ENCODE data around the gene FIGN.

FIGN gene

GRCh38 chr2:163681745-163682144, 54.1 kb downstream of the FIGN start:
- no peak overlapping the region for H3K27ac Mint-ChIP-seq
- no peaks in the 10 kb centered on the region for H3K36me3 Mint-ChIP-seq (ENCODE audit: low read depth)
- DNase-seq (ENCODE audit: low spot score), result no peak
- peaks cover 3% of the 10 kb centered on the region for H3K9me3 Mint-ChIP-seq
- H3K4me1 Mint-ChIP-seq (ENCODE audit: low read depth), result no peaks in the 10 kb centered on the region
- no peak overlapping the region for H3K4me3 Mint-ChIP-seq
- no peaks in the 10 kb centered on the region for H3K27me3 Mint-ChIP-seq (ENCODE audit: low read depth)

- H3K36me3 Mint-ChIP-seq (ENCODE audit: low read depth), result no peaks in the 10 kb centered on the region
- no peaks in the 10 kb centered on the region for H3K4me1 Mint-ChIP-seq (ENCODE audit: low read depth)
- no peak overlapping the region for H3K4me3 Mint-ChIP-seq
- no peak for DNase-seq (ENCODE audit: low spot score)
- H3K9me3 Mint-ChIP-seq, result no peaks in the 10 kb centered on the region
- no peak overlapping the region for H3K27ac Mint-ChIP-seq
- no peaks in the 10 kb centered on the region for H3K27me3 Mint-ChIP-seq (ENCODE audit: low read depth)
These were observed 60.4 kb downstream of the FIGN start for GRCh38 chr2:163675388-163675787.

GRCh38 chr2:163673522-163673921, 62.3 kb downstream of the FIGN start:
- Mint-ChIP-seq H3K4me3 (no peak overlapping the region), H3K27me3 (ENCODE audit: low read depth) (no peaks in the 10 kb centered on the region), H3K36me3 (ENCODE audit: low read depth) (no peaks in the 10 kb centered on the region), H3K9me3 (no peaks in the 10 kb centered on the region), H3K4me1 (ENCODE audit: low read depth) (no peaks in the 10 kb centered on the region), H3K27ac (no peak overlapping the region)
- DNase-seq (ENCODE audit: low spot score), result no peak

GRCh38 chr2:163670929-163671328, 64.9 kb downstream of the FIGN start:
- Mint-ChIP-seq H3K4me1 (ENCODE audit: low read depth) (no peaks in the 10 kb centered on the region), H3K27ac (no peak overlapping the region)

GRCh38 chr2:163669506-163669905, 66.3 kb downstream of the FIGN start:
- H3K27ac Mint-ChIP-seq, result no peak overlapping the region
- H3K27me3 Mint-ChIP-seq (ENCODE audit: low read depth), result no peaks in the 10 kb centered on the region
- no peaks in the 10 kb centered on the region for H3K36me3 Mint-ChIP-seq (ENCODE audit: low read depth)
- DNase-seq (ENCODE audit: low spot score), result no peak
- H3K4me3 Mint-ChIP-seq, result no peak overlapping the region
- H3K9me3 Mint-ChIP-seq, result no peaks in the 10 kb centered on the region
- H3K4me1 Mint-ChIP-seq (ENCODE audit: low read depth), result no peaks in the 10 kb centered on the region

More at GRCh38 chr2:163670929-163671328, 64.9 kb downstream of the FIGN start:
- Mint-ChIP-seq H3K27me3 (ENCODE audit: low read depth) (no peaks in the 10 kb centered on the region), H3K4me3 (no peak overlapping the region), H3K36me3 (ENCODE audit: low read depth) (no peaks in the 10 kb centered on the region), H3K9me3 (no peaks in the 10 kb centered on the region)
- no peak for DNase-seq (ENCODE audit: low spot score)

- no peak for DNase-seq (ENCODE audit: low spot score)
- Mint-ChIP-seq H3K27me3 (ENCODE audit: low read depth) (no peaks in the 10 kb centered on the region), H3K4me1 (ENCODE audit: low read depth) (no peaks in the 10 kb centered on the region), H3K27ac (no peak overlapping the region), H3K9me3 (peaks cover 3% of the 10 kb centered on the region), H3K36me3 (ENCODE audit: low read depth) (no peaks in the 10 kb centered on the region), H3K4me3 (no peak overlapping the region)
These were observed 68.5 kb downstream of the FIGN start for GRCh38 chr2:163667064-163667887.

- H3K4me3 Mint-ChIP-seq, result no peak overlapping the region
- H3K27ac Mint-ChIP-seq, result no peak overlapping the region
- H3K27me3 Mint-ChIP-seq (ENCODE audit: low read depth), result no peaks in the 10 kb centered on the region
- peaks cover 7% of the 10 kb centered on the region for H3K9me3 Mint-ChIP-seq
- no peak for DNase-seq (ENCODE audit: low spot score)
- no peaks in the 10 kb centered on the region for H3K36me3 Mint-ChIP-seq (ENCODE audit: low read depth)
- no peaks in the 10 kb centered on the region for H3K4me1 Mint-ChIP-seq (ENCODE audit: low read depth)
These were observed 70.0 kb downstream of the FIGN start for GRCh38 chr2:163665817-163666216.

GRCh38 chr2:163665051-163665450, 70.8 kb downstream of the FIGN start:
- DNase-seq (ENCODE audit: low spot score), result no peak
- no peaks in the 10 kb centered on the region for H3K36me3 Mint-ChIP-seq (ENCODE audit: low read depth)
- no peaks in the 10 kb centered on the region for H3K27me3 Mint-ChIP-seq (ENCODE audit: low read depth)
- H3K4me3 Mint-ChIP-seq, result no peak overlapping the region
- H3K27ac Mint-ChIP-seq, result no peak overlapping the region
- H3K9me3 Mint-ChIP-seq, result peaks cover 7% of the 10 kb centered on the region
- H3K4me1 Mint-ChIP-seq (ENCODE audit: low read depth), result no peaks in the 10 kb centered on the region

GRCh38 chr2:163664610-163665009, 71.2 kb downstream of the FIGN start:
- no peak for DNase-seq (ENCODE audit: low spot score)
- Mint-ChIP-seq H3K36me3 (ENCODE audit: low read depth) (no peaks in the 10 kb centered on the region), H3K4me3 (no peak overlapping the region)

GRCh38 chr2:163662141-163662780, 73.5 kb downstream of the FIGN start:
- Mint-ChIP-seq H3K4me1 (ENCODE audit: low read depth) (no peaks in the 10 kb centered on the region), H3K4me3 (no peak overlapping the region), H3K27ac (no peak overlapping the region), H3K36me3 (ENCODE audit: low read depth) (no peaks in the 10 kb centered on the region), H3K27me3 (ENCODE audit: low read depth) (no peaks in the 10 kb centered on the region), H3K9me3 (peaks cover 7% of the 10 kb centered on the region)
- DNase-seq (ENCODE audit: low spot score), result no peak

More at GRCh38 chr2:163664610-163665009, 71.2 kb downstream of the FIGN start:
- Mint-ChIP-seq H3K4me1 (ENCODE audit: low read depth) (no peaks in the 10 kb centered on the region), H3K27me3 (ENCODE audit: low read depth) (no peaks in the 10 kb centered on the region), H3K27ac (no peak overlapping the region), H3K9me3 (peaks cover 7% of the 10 kb centered on the region)

- Mint-ChIP-seq H3K9me3 (peaks cover 7% of the 10 kb centered on the region), H3K4me3 (no peak overlapping the region), H3K36me3 (ENCODE audit: low read depth) (no peaks in the 10 kb centered on the region), H3K27ac (no peak overlapping the region), H3K4me1 (ENCODE audit: low read depth) (no peaks in the 10 kb centered on the region), H3K27me3 (ENCODE audit: low read depth) (no peaks in the 10 kb centered on the region)
- DNase-seq (ENCODE audit: low spot score), result no peak
These were observed 76.6 kb downstream of the FIGN start for GRCh38 chr2:163659224-163659623.

- Mint-ChIP-seq H3K9me3 (peaks cover 4% of the 10 kb centered on the region), H3K36me3 (ENCODE audit: low read depth) (no peaks in the 10 kb centered on the region)
- no peak for DNase-seq (ENCODE audit: low spot score)
These were observed 77.3 kb downstream of the FIGN start for GRCh38 chr2:163658556-163658955.

GRCh38 chr2:163657281-163657656, 78.5 kb downstream of the FIGN start:
- Mint-ChIP-seq H3K9me3 (peaks cover 4% of the 10 kb centered on the region), H3K4me3 (no peak overlapping the region), H3K36me3 (ENCODE audit: low read depth) (no peaks in the 10 kb centered on the region), H3K27ac (no peak overlapping the region), H3K27me3 (ENCODE audit: low read depth) (no peaks in the 10 kb centered on the region), H3K4me1 (ENCODE audit: low read depth) (no peaks in the 10 kb centered on the region)
- no peak for DNase-seq (ENCODE audit: low spot score)

More at GRCh38 chr2:163658556-163658955, 77.3 kb downstream of the FIGN start:
- Mint-ChIP-seq H3K4me1 (ENCODE audit: low read depth) (no peaks in the 10 kb centered on the region), H3K4me3 (no peak overlapping the region), H3K27me3 (ENCODE audit: low read depth) (no peaks in the 10 kb centered on the region), H3K27ac (no peak overlapping the region)

- Mint-ChIP-seq H3K27me3 (ENCODE audit: low read depth) (no peaks in the 10 kb centered on the region), H3K36me3 (ENCODE audit: low read depth) (no peaks in the 10 kb centered on the region), H3K4me1 (ENCODE audit: low read depth) (no peaks in the 10 kb centered on the region), H3K9me3 (peaks cover 2% of the 10 kb centered on the region), H3K27ac (no peak overlapping the region), H3K4me3 (no peak overlapping the region)
- no peak for DNase-seq (ENCODE audit: low spot score)
These were observed 79.1 kb downstream of the FIGN start for GRCh38 chr2:163656622-163657280.
